Measurements from ENCODE around the gene BRAF. TPM values are rescaled to one million over a fixed set of nuclear protein-coding genes. Genes with fewer than 3 reads are reported as not detected.
"Not testable (repeated sequence)": the region's sequence is repeated elsewhere in the genome, so short reads cannot be mapped to it uniquely, and the experiment has no call there.

Gene BRAF
- total RNA-seq, 8 experiments from 2014 or later, result 19.4 to 43.5 (median 31.4) TPM

GRCh38 chr7:140734096-140734495 lies 190.6 kb downstream of the BRAF start:
- ATAC-seq (replicated peaks in 6 of 8), result no peak
- in situ Hi-C loops (cut with MboI; ENCODE audit: low pct_unique_long_range_greater_than_20kb in 2 of 9, low sequenced_read_pairs in 9 of 9, unreplicated experiment in 9 of 9), result no loop called here
- 40 to 100% (median 80%) methylated on average over 1 to 2 of the region's 2 CpGs; no CpG with 5 or more reads in 2 of the 10 experiments for WGBS, 10 experiments
- H3K4me3 ChIP-seq, result no peak overlapping the region
- H3K27ac ChIP-seq, result no peak overlapping the region
- H3K4me1 ChIP-seq (replicated peaks in 1 of 2), result no peaks in the 10 kb centered on the region

GRCh38 chr7:140732416-140732815 lies 192.3 kb downstream of the BRAF start:
- Histone ChIP-seq H3K4me3 (no peak overlapping the region), H3K4me1 (replicated peaks in 1 of 2) (no peaks in the 10 kb centered on the region), H3K27ac (no peak overlapping the region)
- in situ Hi-C loops (cut with MboI; ENCODE audit: low pct_unique_long_range_greater_than_20kb in 2 of 9, low sequenced_read_pairs in 9 of 9, unreplicated experiment in 9 of 9), result no loop called here
- no peak for ATAC-seq (replicated peaks in 6 of 8)
- 57 to 100% (median 83%) methylated on average over 2 of the region's 2 CpGs; no CpG with 5 or more reads in 1 of the 10 experiments for WGBS, 10 experiments

GRCh38 chr7:140726281-140726680 lies 198.4 kb downstream of the BRAF start:
- Histone ChIP-seq H3K4me1 (replicated peaks in 1 of 2) (no peaks in the 10 kb centered on the region), H3K27ac (no peak overlapping the region), H3K4me3 (no peak overlapping the region)
- in situ Hi-C loops (cut with MboI; ENCODE audit: low pct_unique_long_range_greater_than_20kb in 2 of 9, low sequenced_read_pairs in 9 of 9, unreplicated experiment in 9 of 9), result no loop called here
- 35 to 100% (median 80%) methylated on average over 1 to 2 of the region's 2 CpGs; no CpG with 5 or more reads in 3 of the 10 experiments for WGBS, 10 experiments
- peak in 1 of 8 experiments; percentile 20 for ATAC-seq (replicated peaks in 6 of 8)

DNA sequence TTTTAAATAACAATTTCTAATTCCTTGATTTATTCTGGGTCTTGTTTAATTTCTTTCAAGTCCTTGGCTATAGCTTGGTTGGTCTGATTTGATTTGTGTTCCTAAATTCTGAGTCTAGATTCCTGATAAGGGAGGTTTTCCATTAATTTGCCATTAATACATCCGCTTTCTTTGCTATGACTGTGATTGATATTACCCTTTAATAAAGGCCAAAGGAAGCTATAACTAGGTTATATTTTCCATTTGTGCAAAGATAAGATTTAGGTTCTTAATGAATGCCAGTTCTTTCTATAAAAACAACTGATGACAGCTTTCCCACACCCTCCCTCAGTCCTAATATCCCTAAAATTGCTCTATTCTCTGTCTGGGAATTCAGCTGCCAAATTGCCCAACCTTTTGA lies 200.0 kb downstream of the BRAF start:
- 86 to 100% (median 95%) methylated on average over 1 of the region's 1 CpG; no CpG with 5 or more reads in 4 of the 10 experiments for WGBS, 10 experiments

DNA sequence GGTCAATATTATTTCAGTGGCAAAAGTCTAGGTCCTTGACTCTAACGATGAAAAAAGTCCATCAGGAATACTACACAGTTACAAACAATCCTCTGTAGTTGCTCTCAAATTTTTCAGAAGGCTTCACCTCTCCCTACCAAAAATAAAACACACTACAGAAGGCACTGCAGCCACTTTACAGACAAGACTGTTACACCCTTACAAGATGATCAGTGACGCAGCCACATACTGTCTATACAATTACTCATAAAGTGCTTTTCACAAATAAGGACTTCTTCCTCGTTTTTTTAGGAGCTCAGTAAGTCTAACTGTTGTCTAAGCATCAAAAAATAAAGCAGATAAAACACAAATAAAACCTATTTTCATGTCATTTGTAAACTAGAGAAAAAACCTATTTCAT lies 201.2 kb downstream of the BRAF start:
- Histone ChIP-seq H3K4me1 (replicated peaks in 1 of 2) (no peaks in the 10 kb centered on the region), H3K27ac (no peak overlapping the region), H3K4me3 (no peak overlapping the region)
- no peak for ATAC-seq (replicated peaks in 6 of 8)
- in situ Hi-C loops (cut with MboI; ENCODE audit: low pct_unique_long_range_greater_than_20kb in 2 of 9, low sequenced_read_pairs in 9 of 9, unreplicated experiment in 9 of 9), result no loop called here
- WGBS, 10 experiments, result 50 to 92% (median 80%) methylated on average over 1 to 3 of the region's 3 CpGs; no CpG with 5 or more reads in 1 of the 10 experiments

More for the DNA sequence above, 200.0 kb downstream of the BRAF start:
- Histone ChIP-seq H3K27ac (no peak overlapping the region), H3K4me3 (no peak overlapping the region), H3K4me1 (replicated peaks in 1 of 2) (no peaks in the 10 kb centered on the region)
- no peak for ATAC-seq (replicated peaks in 6 of 8)
- in situ Hi-C loops (cut with MboI; ENCODE audit: low pct_unique_long_range_greater_than_20kb in 2 of 9, low sequenced_read_pairs in 9 of 9, unreplicated experiment in 9 of 9), result no loop called here

- no peak overlapping the region for H3K27ac ChIP-seq
- no peak for ATAC-seq (replicated peaks in 6 of 8)
- no peaks in the 10 kb centered on the region for H3K4me1 ChIP-seq (replicated peaks in 1 of 2)
- H3K4me3 ChIP-seq, result no peak overlapping the region
- in situ Hi-C loops (cut with MboI; ENCODE audit: low pct_unique_long_range_greater_than_20kb in 2 of 9, low sequenced_read_pairs in 9 of 9, unreplicated experiment in 9 of 9), result no loop called here
- 93 to 100% (median 100%) methylated on average over 2 to 6 of the region's 6 CpGs; no CpG with 5 or more reads in 1 of the 10 experiments for WGBS, 10 experiments
Measured at GRCh38 chr7:140723006-140723405, 201.7 kb downstream of the BRAF start.

- no peak for ATAC-seq (replicated peaks in 6 of 8)
- H3K4me1 ChIP-seq (replicated peaks in 1 of 2), result no peaks in the 10 kb centered on the region
- H3K4me3 ChIP-seq, result no peak overlapping the region
- WGBS, 10 experiments, result 67 to 100% (median 94%) methylated on average over 1 of the region's 1 CpG; no CpG with 5 or more reads in 6 of the 10 experiments
- H3K27ac ChIP-seq, result no peak overlapping the region
- in situ Hi-C loops (cut with MboI; ENCODE audit: low pct_unique_long_range_greater_than_20kb in 2 of 9, low sequenced_read_pairs in 9 of 9, unreplicated experiment in 9 of 9), result no loop called here
Measured at GRCh38 chr7:140722254-140722653, 202.5 kb downstream of the BRAF start.

DNA sequence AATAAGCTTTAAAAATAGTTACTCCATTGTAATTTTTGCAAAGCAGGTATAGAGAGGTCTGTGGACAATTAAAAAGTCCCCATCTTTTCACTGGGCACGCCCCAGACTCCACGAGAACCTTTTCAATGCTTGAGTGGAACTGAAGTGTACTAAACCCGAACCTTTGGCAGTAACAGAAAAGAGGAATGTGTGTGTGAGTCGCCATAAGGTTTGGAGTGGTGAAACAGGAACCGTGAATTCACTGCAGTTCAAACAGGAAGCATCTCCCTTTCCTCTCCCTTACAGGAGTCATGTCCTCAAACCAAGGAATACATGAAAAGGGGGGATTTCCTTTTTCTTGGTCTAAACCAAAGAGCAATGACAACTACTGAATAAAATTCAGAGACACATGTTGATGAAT lies 205.0 kb downstream of the BRAF start:
- ATAC-seq (replicated peaks in 6 of 8), result no peak
- H3K4me3 ChIP-seq, result no peak overlapping the region
- 66 to 100% (median 89%) methylated on average over 1 to 5 of the region's 5 CpGs for WGBS, 10 experiments
- in situ Hi-C loops (cut with MboI; ENCODE audit: low pct_unique_long_range_greater_than_20kb in 2 of 9, low sequenced_read_pairs in 9 of 9, unreplicated experiment in 9 of 9), result no loop called here
- H3K4me1 ChIP-seq (replicated peaks in 1 of 2), result no peaks in the 10 kb centered on the region
- no peak overlapping the region for H3K27ac ChIP-seq

DNA sequence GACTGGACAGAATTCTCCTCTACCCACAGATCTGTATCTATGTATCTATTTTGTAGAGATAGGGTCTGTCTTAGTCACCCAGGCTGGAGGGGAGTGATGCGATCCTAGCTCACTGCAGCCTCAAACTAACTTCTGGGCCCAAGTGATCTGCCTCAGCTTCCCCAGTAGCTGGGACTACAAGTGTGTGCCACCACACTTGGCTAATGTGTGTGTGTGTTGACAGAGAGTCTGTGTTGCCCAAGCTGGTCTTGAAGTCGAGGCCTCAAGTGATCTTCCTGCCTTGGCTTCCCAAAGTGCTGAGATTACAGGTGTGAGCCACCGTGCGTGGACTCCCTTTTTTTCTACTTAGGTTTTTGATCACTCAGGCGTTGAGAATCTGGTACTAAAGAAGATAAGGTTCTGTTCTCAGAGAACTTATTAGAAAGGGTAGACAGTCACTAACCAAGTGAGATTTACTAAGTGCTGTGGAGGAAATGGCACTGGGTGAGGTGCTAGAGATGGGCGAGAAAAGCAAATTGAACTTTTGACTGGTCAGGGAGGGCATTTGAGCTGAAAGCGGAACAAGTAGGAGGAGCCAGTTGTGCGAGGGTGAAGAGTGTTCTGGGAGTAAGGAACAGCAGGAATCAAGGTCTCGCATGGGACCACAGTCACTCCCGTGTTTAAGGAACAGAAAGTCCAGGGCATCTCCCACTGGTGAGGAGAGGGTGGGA lies 210.2 kb downstream of the BRAF start:
- Histone ChIP-seq H3K4me3 (no peak overlapping the region), H3K4me1 (replicated peaks in 1 of 2) (no peaks in the 10 kb centered on the region), H3K27ac (no peak overlapping the region)
- no peak for ATAC-seq (replicated peaks in 6 of 8)
- 67 to 100% (median 91%) methylated on average over 1 to 9 of the region's 10 CpGs for WGBS, 10 experiments
- in situ Hi-C loops (cut with MboI; ENCODE audit: low pct_unique_long_range_greater_than_20kb in 2 of 9, low sequenced_read_pairs in 9 of 9, unreplicated experiment in 9 of 9), result no loop called here

GRCh38 chr7:140712392-140712791 lies 212.3 kb downstream of the BRAF start:
- in situ Hi-C loops (cut with MboI; ENCODE audit: low pct_unique_long_range_greater_than_20kb in 2 of 9, low sequenced_read_pairs in 9 of 9, unreplicated experiment in 9 of 9); H3K4me1 ChIP-seq (replicated peaks in 1 of 2); H3K27ac ChIP-seq; H3K4me3 ChIP-seq; ATAC-seq (replicated peaks in 6 of 8): not testable (repeated sequence)

- in situ Hi-C loops (cut with MboI; ENCODE audit: low pct_unique_long_range_greater_than_20kb in 2 of 9, low sequenced_read_pairs in 9 of 9, unreplicated experiment in 9 of 9); ATAC-seq (replicated peaks in 6 of 8); H3K4me1 ChIP-seq (replicated peaks in 1 of 2); H3K4me3 ChIP-seq; H3K27ac ChIP-seq: not testable (repeated sequence)
- WGBS, 10 experiments, result no CpG with 5 or more reads among the region's 4 CpGs
Measured at GRCh38 chr7:140708764-140709163, 216.0 kb downstream of the BRAF start.

DNA sequence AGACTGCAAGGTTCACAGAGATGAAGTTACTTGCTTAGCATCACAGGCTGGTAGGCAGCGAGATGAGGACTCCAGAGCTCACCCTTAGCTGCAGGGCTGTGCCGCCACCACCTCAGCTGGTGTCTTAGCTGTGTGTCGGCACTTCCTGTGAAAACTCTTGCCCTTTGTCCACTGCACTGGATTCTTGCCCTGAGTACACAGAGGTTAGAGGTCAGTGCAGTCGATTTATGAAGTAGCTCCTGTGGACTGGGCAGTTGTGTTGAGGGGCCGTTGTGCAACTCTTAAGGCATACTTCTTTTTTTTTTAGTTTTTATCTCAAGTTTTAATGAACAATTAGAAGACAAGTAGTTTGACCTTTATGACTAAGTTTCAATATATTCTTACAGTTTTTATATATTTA lies 217.6 kb downstream of the BRAF start:
- Histone ChIP-seq H3K27ac (no peak overlapping the region), H3K4me3 (no peak overlapping the region), H3K4me1 (replicated peaks in 1 of 2) (no peaks in the 10 kb centered on the region)
- 56 to 100% (median 92%) methylated on average over 2 to 4 of the region's 5 CpGs; no CpG with 5 or more reads in 3 of the 10 experiments for WGBS, 10 experiments
- in situ Hi-C loops (cut with MboI; ENCODE audit: low pct_unique_long_range_greater_than_20kb in 2 of 9, low sequenced_read_pairs in 9 of 9, unreplicated experiment in 9 of 9), result no loop called here
- no peak for ATAC-seq (replicated peaks in 6 of 8)

DNA sequence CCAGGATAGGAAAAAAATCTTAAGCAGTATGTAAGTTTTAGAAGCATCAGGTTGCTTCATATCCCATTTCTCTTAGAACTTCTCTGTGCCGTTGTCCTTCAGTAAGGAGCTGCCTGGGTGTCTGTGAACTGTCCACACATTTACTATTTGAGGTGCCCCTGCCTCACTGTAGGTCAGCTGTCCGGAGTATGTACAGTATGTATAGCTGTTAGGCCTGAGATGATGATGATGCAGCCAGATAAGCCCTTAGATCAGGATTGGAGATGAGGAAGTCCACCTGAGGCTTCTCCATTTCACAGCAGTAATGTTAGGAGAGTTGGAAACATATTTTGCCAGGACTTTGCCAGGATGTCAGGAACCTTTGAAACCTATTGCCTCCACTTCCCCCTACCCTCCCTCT lies 220.5 kb downstream of the BRAF start:
- in situ Hi-C loops (cut with MboI; ENCODE audit: low pct_unique_long_range_greater_than_20kb in 2 of 9, low sequenced_read_pairs in 9 of 9, unreplicated experiment in 9 of 9), result no loop called here
- Histone ChIP-seq H3K4me3 (no peak overlapping the region), H3K27ac (no peak overlapping the region), H3K4me1 (replicated peaks in 1 of 2) (peaks cover 0 to 4% of the 10 kb centered on the region in 2 donors)
- WGBS, 10 experiments, result 83 to 100% (median 100%) methylated on average over 1 to 2 of the region's 2 CpGs; no CpG with 5 or more reads in 3 of the 10 experiments
- no peak for ATAC-seq (replicated peaks in 6 of 8)

DNA sequence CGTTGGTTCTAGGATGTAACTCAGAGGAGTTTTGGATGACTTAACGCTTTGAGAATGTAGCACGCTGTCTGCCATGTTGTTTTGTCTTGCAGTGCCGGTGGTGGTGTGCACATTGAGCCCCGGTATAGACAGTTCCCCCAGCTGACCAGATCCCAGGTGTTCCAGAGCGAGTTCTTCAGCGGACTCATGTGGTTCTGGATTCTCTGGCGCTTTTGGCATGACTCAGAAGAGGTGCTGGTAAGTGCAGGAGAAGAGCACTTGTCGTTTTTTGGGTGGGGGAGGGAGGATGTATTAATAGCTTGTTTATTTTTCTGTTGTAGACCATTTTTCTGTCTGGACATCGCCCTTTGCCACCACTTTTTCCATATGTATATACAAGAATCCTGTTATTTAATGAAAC lies 222.0 kb downstream of the BRAF start:
- no peak overlapping the region for H3K27ac ChIP-seq
- peaks cover 11 to 12% of the 10 kb centered on the region in 2 donors for H3K4me1 ChIP-seq (replicated peaks in 1 of 2)
- no peak for ATAC-seq (replicated peaks in 6 of 8)
- WGBS, 10 experiments, result 71 to 100% (median 94%) methylated on average over 1 to 6 of the region's 10 CpGs; no CpG with 5 or more reads in 1 of the 10 experiments
- no peak overlapping the region for H3K4me3 ChIP-seq
- in situ Hi-C loops (cut with MboI; ENCODE audit: low pct_unique_long_range_greater_than_20kb in 2 of 9, low sequenced_read_pairs in 9 of 9, unreplicated experiment in 9 of 9), result no loop called here

Data from motor neuron (in vitro differentiated cells).